Forelimb muscle (tissue), 1 donor: ENCODE data around the gene GPR179. TPM values are rescaled to one million over a fixed set of nuclear protein-coding genes. Genes with fewer than 3 reads are reported as not detected.

Experiments
- DNase-seq: peaks from one replicate; pipeline ENCODE4 v3.0.0-alpha.2; 2013; ENCODE audit warnings: low read depth
- polyA plus RNA-seq: library from polyadenylated mRNA; unstranded; fragments of 120-200 nt; gene quantifications from one replicate; pipeline ENCODE4 v1.2.1, GENCODE V29; 2013; ENCODE audit not compliant: insufficient read length

GPR179 gene
- polyA plus RNA-seq, 1 donor, result 0.38 TPM

DNA sequence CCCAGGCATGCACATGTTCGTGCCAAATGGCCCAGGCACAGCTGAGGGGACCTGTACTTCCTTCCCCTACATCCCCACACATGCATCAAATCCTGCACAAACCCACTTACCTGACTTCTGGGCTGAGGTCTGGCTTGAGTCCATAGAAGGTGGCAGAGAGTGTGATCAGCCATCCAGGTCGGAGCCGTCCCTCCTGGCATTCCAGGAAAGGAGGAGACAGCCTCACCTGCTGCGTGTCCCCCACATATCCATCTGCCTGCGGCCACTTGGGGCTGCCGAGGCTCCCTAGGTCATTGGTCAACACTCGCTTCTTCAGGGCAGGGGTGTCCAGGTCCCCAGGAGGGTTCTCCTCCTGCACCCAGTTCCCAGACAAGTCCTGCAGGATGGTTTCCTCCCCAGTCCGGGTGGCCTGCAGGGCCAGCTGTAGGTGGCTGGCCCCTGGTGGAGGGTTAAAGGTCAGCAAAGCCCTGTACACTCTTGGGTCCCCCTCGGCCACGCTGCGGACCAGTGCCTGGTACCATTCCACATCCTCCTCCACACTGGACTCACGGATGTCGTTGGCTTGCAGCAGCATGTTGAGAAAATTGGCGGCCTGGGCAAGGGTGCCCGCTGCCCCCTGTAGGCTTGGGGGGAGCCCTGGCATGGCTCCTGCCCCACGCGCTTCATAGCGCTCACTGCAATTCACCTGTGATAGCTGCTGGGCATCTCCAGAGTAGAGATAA, 709 bp downstream of the GPR179 start:
- no peak for DNase-seq

- DNase-seq, result no peak
These were observed 2.6 kb downstream of the GPR179 start for GRCh38 chr17:38341035-38341721.

DNA sequence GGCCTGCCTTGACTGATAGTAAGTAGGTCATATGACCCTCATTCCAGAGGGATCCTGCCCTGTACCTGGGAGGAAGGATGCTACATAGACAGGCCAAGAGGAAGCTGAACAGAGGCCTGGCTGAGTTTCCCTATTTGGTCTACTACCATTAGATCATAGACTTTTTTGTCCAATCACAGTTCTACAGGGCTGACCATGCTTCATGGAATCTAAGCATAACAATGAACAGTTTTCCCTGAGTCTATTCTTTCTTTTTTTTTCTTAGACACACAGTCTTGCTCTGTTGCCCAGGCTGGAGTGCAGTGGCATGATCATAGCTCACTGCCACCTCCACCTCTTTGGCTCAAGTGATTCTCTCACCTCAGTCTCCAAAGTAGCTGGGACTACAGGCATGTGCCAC, 3.9 kb downstream of the GPR179 start:
- no peak for DNase-seq

DNA sequence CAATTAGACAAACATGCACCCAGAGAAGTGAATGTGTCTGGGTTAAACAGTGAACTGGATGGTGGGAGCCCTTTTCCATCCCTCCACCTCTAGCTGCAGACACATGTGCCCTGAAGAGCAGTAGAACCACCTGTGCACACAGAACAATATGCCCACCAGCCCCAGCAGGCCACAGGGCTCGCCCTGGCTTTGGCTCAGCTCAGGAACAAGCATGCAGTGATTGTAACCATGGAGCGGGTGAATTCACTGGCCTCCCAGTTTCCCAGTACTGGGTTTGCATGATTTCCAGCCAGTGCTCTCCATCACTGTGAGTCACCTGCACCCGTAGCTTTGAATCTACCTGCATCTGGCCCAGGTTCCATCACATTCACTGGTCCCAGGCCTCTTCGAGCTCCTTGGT, 5.2 kb downstream of the GPR179 start:
- no peak for DNase-seq

DNA sequence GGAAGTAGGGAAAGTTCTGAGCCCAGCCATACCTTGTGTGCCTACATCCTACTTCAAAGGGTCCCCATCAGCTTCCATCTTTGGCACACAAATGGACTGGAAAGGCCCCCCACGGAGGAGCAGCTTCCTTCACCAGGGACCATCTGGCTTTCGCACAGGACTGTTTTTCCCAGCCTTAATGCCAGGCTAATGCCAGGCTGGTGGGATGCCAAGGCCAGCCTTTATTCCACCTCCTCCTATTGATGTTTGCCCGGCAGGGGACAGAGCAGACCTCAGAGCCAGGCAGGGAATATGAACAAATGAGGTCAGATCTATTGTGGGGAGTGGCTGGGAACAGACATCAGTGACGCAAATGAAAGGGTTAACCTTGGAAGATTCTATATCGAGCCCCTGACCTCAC, 5.7 kb downstream of the GPR179 start:
- no peak for DNase-seq

DNA sequence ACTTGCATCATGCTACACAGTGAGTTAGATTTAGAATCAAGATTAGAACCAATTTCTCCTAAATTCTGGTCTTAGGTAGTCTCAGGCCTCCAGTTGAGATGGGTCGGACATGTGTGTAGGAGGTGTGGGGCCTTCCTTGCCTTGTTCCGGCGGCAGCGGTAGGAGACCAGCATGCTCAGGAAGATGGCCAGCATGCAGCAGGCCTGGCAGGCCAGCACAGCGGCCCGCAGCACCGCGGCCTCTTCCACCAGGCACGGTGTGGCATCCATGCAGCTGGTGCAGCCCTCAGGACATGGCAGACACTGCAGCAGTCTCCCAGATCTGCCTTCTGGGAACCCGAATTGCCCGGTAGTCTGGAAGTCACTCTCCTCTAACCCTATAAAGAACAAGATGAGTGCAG, 6.9 kb downstream of the GPR179 start:
- DNase-seq, result no peak

DNA sequence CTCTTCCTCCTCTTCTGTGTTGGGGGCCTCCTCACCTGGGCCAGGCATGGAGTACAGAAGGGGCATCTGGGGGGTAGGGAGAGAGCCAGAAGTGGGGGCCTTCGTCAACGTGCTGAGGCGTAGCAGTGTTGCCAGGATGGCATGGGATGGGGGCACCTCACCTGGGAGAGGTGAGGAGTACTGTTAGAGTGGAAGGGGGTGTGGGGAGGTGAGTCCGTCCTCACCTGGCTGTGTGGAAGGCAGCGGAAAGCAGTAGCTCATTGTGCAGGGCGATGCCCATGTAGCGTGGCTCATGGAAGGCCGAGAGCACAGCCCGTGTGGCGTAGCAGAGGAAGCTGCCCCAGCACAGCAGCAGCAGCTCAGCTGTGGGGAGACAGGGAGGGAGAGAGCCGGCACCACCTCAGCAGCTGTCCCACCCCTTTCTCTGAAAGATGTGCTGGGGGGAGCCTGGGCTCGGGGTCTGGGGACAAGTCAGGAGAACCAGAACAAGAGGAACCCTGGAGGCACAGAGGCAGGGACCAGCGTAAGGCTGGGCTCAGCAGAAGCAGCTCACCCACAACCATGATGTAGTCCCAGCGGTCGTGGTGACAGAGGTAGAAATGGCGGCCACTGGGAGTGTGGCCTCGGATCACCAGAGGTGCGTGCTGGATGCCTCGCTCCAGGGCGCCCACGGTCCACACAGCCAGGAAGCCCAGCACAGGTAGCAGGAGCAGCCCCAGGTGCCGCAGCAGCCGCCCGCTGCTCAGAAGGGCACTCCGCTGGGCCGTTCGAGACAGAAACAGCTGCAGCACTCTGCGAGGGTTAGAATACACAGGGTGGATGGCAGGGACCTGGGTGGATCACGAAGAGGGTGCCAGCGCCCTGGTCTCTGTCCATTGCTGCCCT, 9.0 kb downstream of the GPR179 start:
- no peak for DNase-seq

GRCh38 chr17:38333635-38334295, 10.0 kb downstream of the GPR179 start:
- DNase-seq, result no peak

DNA sequence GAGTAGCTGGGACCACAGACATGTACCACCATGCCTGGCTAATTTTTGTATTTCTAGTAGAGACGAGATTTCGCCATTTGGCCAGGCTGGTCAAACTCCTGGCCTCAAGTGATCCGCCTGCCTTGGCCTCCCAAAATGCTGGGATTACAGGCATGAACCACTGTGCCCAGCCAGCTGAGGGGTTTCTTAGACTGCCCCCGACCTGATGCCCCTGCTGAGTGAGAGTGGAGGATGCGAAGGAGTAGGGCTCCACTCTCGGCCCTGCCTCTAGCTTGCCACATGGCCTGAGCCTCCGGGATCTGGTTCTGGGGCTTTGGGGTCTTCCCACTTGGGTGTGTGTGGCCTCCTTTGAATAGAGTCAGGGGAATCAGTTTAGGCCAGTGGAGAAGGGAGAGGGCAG, 11.0 kb downstream of the GPR179 start:
- DNase-seq, result no peak

DNA sequence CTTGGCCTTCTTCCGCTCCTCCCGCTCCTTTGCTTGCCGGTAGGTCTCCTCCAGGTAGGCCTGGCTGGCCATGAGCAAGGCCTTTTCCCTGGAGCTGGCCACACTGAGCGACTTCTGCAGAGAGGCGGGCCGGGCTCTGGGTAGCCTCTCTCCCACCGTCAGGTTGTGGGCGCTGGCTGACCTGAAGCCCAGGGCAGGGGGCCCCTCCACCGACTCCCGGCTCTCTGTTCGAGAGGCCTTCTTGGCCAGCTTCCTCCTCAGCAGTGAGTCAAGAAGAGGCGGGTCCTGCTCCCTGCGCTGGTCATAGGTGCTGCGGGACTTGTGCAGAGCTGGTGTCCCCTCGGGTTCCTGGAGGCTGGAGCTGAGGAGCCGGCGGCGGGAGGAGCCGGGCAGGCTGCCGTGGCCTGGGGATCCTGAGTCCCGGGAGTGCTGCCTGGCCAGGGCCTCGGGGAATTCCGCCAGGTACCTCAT, 12.8 kb downstream of the GPR179 start:
- DNase-seq, result no peak

- DNase-seq, result no peak
These were observed 13.7 kb downstream of the GPR179 start for GRCh38 chr17:38329808-38330730.

DNA sequence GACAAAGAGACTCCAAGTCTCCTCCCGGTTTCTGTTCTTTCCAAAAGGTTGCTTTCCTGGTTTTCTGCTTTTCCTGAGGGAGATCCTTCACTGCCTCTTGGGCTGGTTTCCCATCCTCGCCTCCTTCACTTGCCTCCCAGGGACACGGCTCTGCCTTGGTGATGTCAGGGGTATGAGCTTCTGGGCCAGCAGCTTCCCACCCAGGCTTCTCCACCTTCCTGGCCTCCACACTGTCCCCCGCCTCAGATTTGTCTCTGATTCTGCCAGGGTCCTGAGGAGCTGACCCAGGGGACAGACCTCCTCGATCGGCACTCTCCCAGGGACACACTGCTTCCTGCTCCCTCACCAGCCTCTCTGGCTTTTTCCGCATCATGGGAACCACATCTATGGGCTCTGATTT, 14.5 kb downstream of the GPR179 start:
- no peak for DNase-seq

DNA sequence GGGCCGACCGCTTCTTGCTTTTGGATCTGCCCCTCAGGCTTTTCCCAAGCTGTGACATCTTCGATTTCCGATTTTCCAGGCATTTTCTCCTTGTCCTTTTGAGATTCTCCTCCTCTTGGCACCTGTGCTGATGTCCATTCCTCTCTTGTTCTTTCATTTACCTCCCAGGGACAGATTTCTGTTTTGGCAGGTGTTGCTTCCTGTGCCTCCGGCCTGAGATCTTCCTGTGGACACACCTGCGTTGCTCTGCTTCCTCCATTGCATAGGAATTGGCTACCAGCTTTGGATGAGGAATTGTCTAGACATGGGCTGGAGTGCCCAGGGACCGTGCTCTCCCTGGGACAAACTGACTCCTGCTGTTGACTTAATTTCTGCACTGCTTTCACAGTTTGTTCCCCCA, 15.1 kb downstream of the GPR179 start:
- DNase-seq, result no peak

- DNase-seq, result no peak
These were observed 15.8 kb downstream of the GPR179 start for GRCh38 chr17:38327936-38328335.

DNA sequence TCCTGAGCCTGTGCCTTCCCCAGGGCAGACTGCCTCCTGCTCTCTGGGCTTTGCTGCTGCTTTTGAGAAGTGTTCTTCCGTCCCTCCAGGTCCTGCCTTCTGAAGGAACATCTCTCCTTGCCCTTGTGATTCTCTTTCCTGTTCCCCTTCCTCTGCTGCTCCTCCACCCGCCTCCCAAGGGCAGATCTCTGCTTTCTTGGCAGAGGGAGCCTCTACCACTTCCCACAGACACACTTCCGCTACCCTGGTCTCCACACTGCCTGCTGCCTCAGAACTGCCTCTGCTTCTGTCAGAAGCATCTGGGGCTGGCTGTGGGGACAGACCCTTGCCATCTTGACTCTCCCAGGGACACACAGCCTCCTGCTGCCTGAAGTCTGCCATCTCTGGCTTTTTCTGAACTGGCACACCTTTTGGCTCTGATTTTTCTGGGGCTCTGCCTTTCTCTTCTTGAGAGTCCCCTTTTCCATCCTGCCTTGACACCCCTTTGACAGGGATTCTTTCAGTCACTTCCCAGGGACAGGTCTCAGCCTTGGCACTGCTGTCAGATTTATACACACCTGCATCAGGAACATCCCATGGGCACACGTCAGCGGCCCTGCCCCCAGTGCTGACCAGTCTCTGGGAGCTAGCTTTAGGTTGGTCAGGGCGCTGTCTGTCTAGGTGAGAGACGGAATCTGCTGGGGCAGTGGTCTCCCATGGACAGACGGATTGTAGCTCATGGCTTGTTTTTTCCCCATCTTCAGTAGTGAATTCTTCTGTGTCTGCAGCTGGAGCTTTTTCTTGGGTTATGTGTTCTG, 16.6 kb downstream of the GPR179 start:
- no peak for DNase-seq

DNA sequence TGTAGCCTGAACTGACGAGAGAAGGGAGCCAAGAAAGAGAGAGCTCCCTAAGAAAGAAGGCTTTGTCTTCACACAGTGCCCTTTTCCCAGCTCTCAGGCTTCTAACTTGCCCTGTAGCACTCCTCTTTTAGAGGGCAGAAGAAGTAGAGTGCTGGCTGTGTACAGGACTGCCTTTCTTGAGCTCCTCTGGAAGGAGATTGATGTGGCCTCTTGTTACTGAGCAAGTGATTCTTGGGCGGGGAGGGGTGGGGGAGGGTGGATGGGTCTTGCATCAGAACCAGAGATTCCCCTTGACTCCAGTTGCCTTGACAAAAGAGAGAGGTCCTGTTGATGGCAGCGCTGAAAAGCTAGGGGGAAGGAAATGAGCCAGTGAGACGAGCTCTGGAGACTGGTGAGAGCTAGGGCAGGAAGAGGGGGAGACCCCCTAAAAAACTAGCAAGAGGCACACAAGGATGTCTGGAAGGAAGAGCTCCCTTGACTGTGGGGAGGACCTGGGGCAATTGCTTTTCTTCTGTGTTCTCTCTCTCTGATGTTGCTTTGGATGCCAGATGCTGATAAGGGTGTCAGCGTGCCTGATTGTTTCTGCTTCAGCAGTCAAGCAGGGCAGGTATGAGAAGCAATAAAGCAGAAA, 18.4 kb downstream of the GPR179 start:
- no peak for DNase-seq

GRCh38 chr17:38324772-38325171, 19.0 kb downstream of the GPR179 start:
- DNase-seq, result no peak

GRCh38 chr17:38324141-38324697, 19.5 kb downstream of the GPR179 start:
- DNase-seq, result no peak

DNA sequence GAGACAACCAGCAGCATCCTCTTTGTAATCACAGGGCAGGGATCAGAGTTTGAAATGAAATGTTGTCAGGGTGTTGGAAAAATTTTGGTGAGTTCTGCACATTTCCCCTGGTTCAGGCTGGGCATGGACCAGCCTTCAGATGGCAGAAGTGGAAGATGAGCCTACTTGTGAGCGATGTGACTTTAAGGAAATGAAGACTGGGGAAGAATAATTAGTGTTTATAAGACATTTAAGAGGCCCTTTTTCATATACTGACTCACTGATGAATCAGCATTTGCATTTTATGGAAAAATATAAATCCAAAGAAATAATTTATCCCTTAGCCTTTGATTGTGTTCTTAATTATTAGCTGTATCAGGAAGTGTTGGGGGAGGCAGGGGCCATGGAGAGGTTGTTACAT, 20.9 kb downstream of the GPR179 start:
- DNase-seq, result no peak
